ENCODE measurements around the gene HDAC9. TPM values are rescaled to one million over a fixed set of nuclear protein-coding genes. Genes with fewer than 3 reads are reported as not detected.

HDAC9 gene
- total RNA-seq, 1 donor from 2014 or later: 27.6 TPM

- Histone ChIP-seq H3K9me3 (ENCODE audit: insufficient read depth, low read depth, low read length) (no peaks in the 10 kb centered on the region), H3K27ac (ENCODE audit: low read depth, low read length) (no peak overlapping the region), H3K79me2 (ENCODE audit: insufficient read depth, low read length) (peaks cover 13% of the 10 kb centered on the region), H3K9ac (ENCODE audit: low read length) (no peak overlapping the region), H3K36me3 (ENCODE audit: insufficient read depth, low read length) (no peaks in the 10 kb centered on the region), H3K4me3 (ENCODE audit: insufficient read depth, low read depth, low read length) (no peak overlapping the region), H2AFZ (ENCODE audit: low read depth, low read length) (no peak overlapping the region), H3K4me1 (ENCODE audit: insufficient read depth, low read length) (no peaks in the 10 kb centered on the region), H3K27me3 (ENCODE audit: insufficient read depth, low read length) (no peaks in the 10 kb centered on the region), H3K4me2 (ENCODE audit: low read length) (no peak overlapping the region), H4K20me1 (ENCODE audit: insufficient read depth, low read length) (no peaks in the 10 kb centered on the region)
- no peaks in the 10 kb centered on the region for H3K36me3 Mint-ChIP-seq (ENCODE audit: low read depth, unreplicated experiment)
- H3K9me3 Mint-ChIP-seq (ENCODE audit: unreplicated experiment): no peaks in the 10 kb centered on the region
- peaks cover 4% of the 10 kb centered on the region for H3K4me1 Mint-ChIP-seq (ENCODE audit: low read depth, unreplicated experiment)
- no peak overlapping the region for H3K27ac Mint-ChIP-seq (ENCODE audit: unreplicated experiment)
- H3K27me3 Mint-ChIP-seq (ENCODE audit: low read depth, unreplicated experiment): no peaks in the 10 kb centered on the region
- FAIRE-seq (peak; percentile 54), DNase-seq (ENCODE audit: low read depth) (peak; percentile 29)
- peak; percentile 52 for TF ChIP-seq CTCF (IDR thresholded peaks at IDR 0.05; ENCODE audit: insufficient read depth, low read depth, low read length)
- TF ChIP-seq EZH2 (IDR thresholded peaks at IDR 0.05; ENCODE audit: insufficient read depth, low read length): no peak
- H3K4me3 Mint-ChIP-seq (ENCODE audit: unreplicated experiment): no peak overlapping the region
Measured at GRCh38 chr7:18570890-18571478, 75.4 kb downstream of the HDAC9 start.

GRCh38 chr7:18572154-18572553 lies 76.6 kb downstream of the HDAC9 start:
- H3K9me3 ChIP-seq (ENCODE audit: insufficient read depth, low read depth, low read length): no peaks in the 10 kb centered on the region
- no peak overlapping the region for H2AFZ ChIP-seq (ENCODE audit: low read depth, low read length)
- no peak overlapping the region for H3K4me3 ChIP-seq (ENCODE audit: insufficient read depth, low read depth, low read length)
- DNase-seq (ENCODE audit: low read depth) (no peak), FAIRE-seq (no peak)
- H3K27ac ChIP-seq (ENCODE audit: low read depth, low read length): no peak overlapping the region
- no peak overlapping the region for H3K4me2 ChIP-seq (ENCODE audit: low read length)
- no peaks in the 10 kb centered on the region for H3K36me3 Mint-ChIP-seq (ENCODE audit: low read depth, unreplicated experiment)
- H4K20me1 ChIP-seq (ENCODE audit: insufficient read depth, low read length): no peaks in the 10 kb centered on the region
- H3K4me3 Mint-ChIP-seq (ENCODE audit: unreplicated experiment): no peak overlapping the region
- H3K36me3 ChIP-seq (ENCODE audit: insufficient read depth, low read length): no peaks in the 10 kb centered on the region
- no peak overlapping the region for H3K9ac ChIP-seq (ENCODE audit: low read length)
- no peaks in the 10 kb centered on the region for H3K27me3 ChIP-seq (ENCODE audit: insufficient read depth, low read length)
- no peak for TF ChIP-seq CTCF (IDR thresholded peaks at IDR 0.05; ENCODE audit: insufficient read depth, low read depth, low read length)
- TF ChIP-seq EZH2 (IDR thresholded peaks at IDR 0.05; ENCODE audit: insufficient read depth, low read length): no peak
- no peak overlapping the region for H3K27ac Mint-ChIP-seq (ENCODE audit: unreplicated experiment)
- peaks cover 10% of the 10 kb centered on the region for H3K79me2 ChIP-seq (ENCODE audit: insufficient read depth, low read length)
- H3K4me1 ChIP-seq (ENCODE audit: insufficient read depth, low read length): no peaks in the 10 kb centered on the region
- H3K4me1 Mint-ChIP-seq (ENCODE audit: low read depth, unreplicated experiment): peaks cover 6% of the 10 kb centered on the region
- H3K9me3 Mint-ChIP-seq (ENCODE audit: unreplicated experiment): no peaks in the 10 kb centered on the region
- no peaks in the 10 kb centered on the region for H3K27me3 Mint-ChIP-seq (ENCODE audit: low read depth, unreplicated experiment)

GRCh38 chr7:18572885-18573284 lies 77.3 kb downstream of the HDAC9 start:
- Mint-ChIP-seq H3K27me3 (ENCODE audit: low read depth, unreplicated experiment) (no peaks in the 10 kb centered on the region), H3K4me1 (ENCODE audit: low read depth, unreplicated experiment) (peaks cover 8% of the 10 kb centered on the region), H3K36me3 (ENCODE audit: low read depth, unreplicated experiment) (no peaks in the 10 kb centered on the region), H3K9me3 (ENCODE audit: unreplicated experiment) (no peaks in the 10 kb centered on the region), H3K4me3 (ENCODE audit: unreplicated experiment) (no peak overlapping the region), H3K27ac (ENCODE audit: unreplicated experiment) (no peak overlapping the region)
- H3K9ac ChIP-seq (ENCODE audit: low read length): no peak overlapping the region
- no peak overlapping the region for H2AFZ ChIP-seq (ENCODE audit: low read depth, low read length)
- H3K4me2 ChIP-seq (ENCODE audit: low read length): no peak overlapping the region
- no peak for DNase-seq (ENCODE audit: low read depth)
- H3K27me3 ChIP-seq (ENCODE audit: insufficient read depth, low read length): no peaks in the 10 kb centered on the region
- peaks cover 10% of the 10 kb centered on the region for H3K79me2 ChIP-seq (ENCODE audit: insufficient read depth, low read length)
- no peaks in the 10 kb centered on the region for H3K4me1 ChIP-seq (ENCODE audit: insufficient read depth, low read length)
- TF ChIP-seq EZH2 (IDR thresholded peaks at IDR 0.05; ENCODE audit: insufficient read depth, low read length): no peak
- no peak for TF ChIP-seq CTCF (IDR thresholded peaks at IDR 0.05; ENCODE audit: insufficient read depth, low read depth, low read length)
- H4K20me1 ChIP-seq (ENCODE audit: insufficient read depth, low read length): no peaks in the 10 kb centered on the region
- peak; percentile 43 for FAIRE-seq
- H3K27ac ChIP-seq (ENCODE audit: low read depth, low read length): no peak overlapping the region
- H3K9me3 ChIP-seq (ENCODE audit: insufficient read depth, low read depth, low read length): no peaks in the 10 kb centered on the region
- H3K36me3 ChIP-seq (ENCODE audit: insufficient read depth, low read length): no peaks in the 10 kb centered on the region
- H3K4me3 ChIP-seq (ENCODE audit: insufficient read depth, low read depth, low read length): no peak overlapping the region

Data from astrocyte (in vitro differentiated cells and primary cell).